T-helper 2 cell treated with Interferon-gamma antibody and Interleukin-4, amounts not matched to agents 5 μg/mL and 100 μg/mL, for 36 hours (primary cell): ENCODE results near the gene PWWP2A.
A peak's percentile ranks its signal among the peaks of the same experiment; 100 is the strongest.

Experiments
- DNase-seq: peaks from one replicate; pipeline ENCODE4 v3.0.0; 2021; ENCODE audit warnings: low spot score
- H3K27ac Mint-ChIP-seq: one replicate; pipeline ENCODE4 v1.8.0; 2021; ENCODE audit warnings: mild to moderate bottlenecking, mixed read lengths
- H3K27me3 Mint-ChIP-seq: one replicate; pipeline ENCODE4 v1.8.0; 2021; ENCODE audit warnings: low read depth, mixed read lengths
- H3K36me3 Mint-ChIP-seq: one replicate; pipeline ENCODE4 v1.8.0; 2021; ENCODE audit warnings: low read depth, mixed read lengths
- H3K4me1 Mint-ChIP-seq: one replicate; pipeline ENCODE4 v1.8.0; 2021; ENCODE audit warnings: low read depth, mixed read lengths
- H3K4me3 Mint-ChIP-seq: one replicate; pipeline ENCODE4 v1.8.0; 2022; ENCODE audit warnings: mild to moderate bottlenecking, moderate library complexity, mixed read lengths
- H3K9me3 Mint-ChIP-seq: one replicate; pipeline ENCODE4 v1.8.0; 2021; ENCODE audit warnings: mixed read lengths

PWWP2A gene

GRCh38 chr5:160097991-160098390 lies 21.3 kb downstream of the PWWP2A start:
- DNase-seq = no peak
- no peaks in the 10 kb centered on the region for H3K9me3 Mint-ChIP-seq
- H3K27ac Mint-ChIP-seq = no peak overlapping the region
- H3K27me3 Mint-ChIP-seq = no peaks in the 10 kb centered on the region
- H3K36me3 Mint-ChIP-seq = peaks cover 28% of the 10 kb centered on the region
- H3K4me3 Mint-ChIP-seq = no peak overlapping the region
- peaks cover 20% of the 10 kb centered on the region for H3K4me1 Mint-ChIP-seq

- no peaks in the 10 kb centered on the region for H3K27me3 Mint-ChIP-seq
- no peak overlapping the region for H3K4me3 Mint-ChIP-seq
- DNase-seq = no peak
- peaks cover 37% of the 10 kb centered on the region for H3K36me3 Mint-ChIP-seq
- peaks cover 26% of the 10 kb centered on the region for H3K4me1 Mint-ChIP-seq
- H3K9me3 Mint-ChIP-seq = no peaks in the 10 kb centered on the region
- no peak overlapping the region for H3K27ac Mint-ChIP-seq
Measured at GRCh38 chr5:160096178-160096577, 23.1 kb downstream of the PWWP2A start.

- Mint-ChIP-seq H3K27ac (peak overlapping the region; percentile 87), H3K36me3 (peaks cover 35% of the 10 kb centered on the region), H3K4me1 (peaks cover 28% of the 10 kb centered on the region), H3K27me3 (no peaks in the 10 kb centered on the region), H3K9me3 (no peaks in the 10 kb centered on the region), H3K4me3 (peak overlapping the region; percentile 76)
- no peak for DNase-seq
Measured at GRCh38 chr5:160092960-160093707, 26.1 kb downstream of the PWWP2A start.

GRCh38 chr5:160092514-160092913 lies 26.7 kb downstream of the PWWP2A start:
- DNase-seq = no peak
- Mint-ChIP-seq H3K36me3 (peaks cover 35% of the 10 kb centered on the region), H3K4me1 (peaks cover 28% of the 10 kb centered on the region), H3K27ac (no peak overlapping the region), H3K9me3 (no peaks in the 10 kb centered on the region), H3K4me3 (no peak overlapping the region), H3K27me3 (no peaks in the 10 kb centered on the region)

- H3K4me1 Mint-ChIP-seq = peaks cover 25% of the 10 kb centered on the region
- H3K36me3 Mint-ChIP-seq = peaks cover 28% of the 10 kb centered on the region
- H3K27ac Mint-ChIP-seq = no peak overlapping the region
- H3K9me3 Mint-ChIP-seq = no peaks in the 10 kb centered on the region
- H3K4me3 Mint-ChIP-seq = no peak overlapping the region
- no peaks in the 10 kb centered on the region for H3K27me3 Mint-ChIP-seq
- no peak for DNase-seq
Measured at GRCh38 chr5:160090059-160090458, 29.2 kb downstream of the PWWP2A start.

- no peaks in the 10 kb centered on the region for H3K9me3 Mint-ChIP-seq
- H3K4me1 Mint-ChIP-seq = peaks cover 23% of the 10 kb centered on the region
- no peaks in the 10 kb centered on the region for H3K27me3 Mint-ChIP-seq
- H3K4me3 Mint-ChIP-seq = no peak overlapping the region
- peaks cover 28% of the 10 kb centered on the region for H3K36me3 Mint-ChIP-seq
- no peak for DNase-seq
- H3K27ac Mint-ChIP-seq = no peak overlapping the region
Measured at GRCh38 chr5:160089531-160089930, 29.7 kb downstream of the PWWP2A start.

GRCh38 chr5:160088805-160089204 lies 30.4 kb downstream of the PWWP2A start:
- no peak for DNase-seq
- Mint-ChIP-seq H3K27me3 (no peaks in the 10 kb centered on the region), H3K36me3 (peaks cover 23% of the 10 kb centered on the region)

GRCh38 chr5:160087199-160087598 lies 32.1 kb downstream of the PWWP2A start:
- Mint-ChIP-seq H3K4me1 (peaks cover 3% of the 10 kb centered on the region), H3K36me3 (peaks cover 7% of the 10 kb centered on the region), H3K27me3 (no peaks in the 10 kb centered on the region), H3K4me3 (no peak overlapping the region), H3K27ac (no peak overlapping the region), H3K9me3 (no peaks in the 10 kb centered on the region)
- DNase-seq = no peak

More at GRCh38 chr5:160088805-160089204, 30.4 kb downstream of the PWWP2A start:
- Mint-ChIP-seq H3K4me1 (peaks cover 16% of the 10 kb centered on the region), H3K27ac (no peak overlapping the region), H3K9me3 (no peaks in the 10 kb centered on the region), H3K4me3 (no peak overlapping the region)

GRCh38 chr5:160084144-160084543 lies 35.1 kb downstream of the PWWP2A start:
- Mint-ChIP-seq H3K4me3 (no peak overlapping the region), H3K36me3 (no peaks in the 10 kb centered on the region), H3K27ac (no peak overlapping the region), H3K9me3 (no peaks in the 10 kb centered on the region), H3K4me1 (no peaks in the 10 kb centered on the region), H3K27me3 (no peaks in the 10 kb centered on the region)
- DNase-seq = no peak

- Mint-ChIP-seq H3K9me3 (no peaks in the 10 kb centered on the region), H3K4me3 (no peak overlapping the region), H3K36me3 (no peaks in the 10 kb centered on the region), H3K4me1 (no peaks in the 10 kb centered on the region), H3K27me3 (no peaks in the 10 kb centered on the region), H3K27ac (no peak overlapping the region)
- DNase-seq = no peak
Measured at GRCh38 chr5:160083501-160083900, 35.7 kb downstream of the PWWP2A start.

GRCh38 chr5:160082614-160083500 lies 36.4 kb downstream of the PWWP2A start:
- H3K9me3 Mint-ChIP-seq = no peaks in the 10 kb centered on the region
- no peak overlapping the region for H3K4me3 Mint-ChIP-seq
- no peaks in the 10 kb centered on the region for H3K4me1 Mint-ChIP-seq
- DNase-seq = no peak
- H3K27ac Mint-ChIP-seq = no peak overlapping the region
- no peaks in the 10 kb centered on the region for H3K27me3 Mint-ChIP-seq
- no peaks in the 10 kb centered on the region for H3K36me3 Mint-ChIP-seq

- no peak overlapping the region for H3K4me3 Mint-ChIP-seq
- H3K4me1 Mint-ChIP-seq = no peaks in the 10 kb centered on the region
- H3K27ac Mint-ChIP-seq = no peak overlapping the region
- no peaks in the 10 kb centered on the region for H3K36me3 Mint-ChIP-seq
- DNase-seq = no peak
- no peaks in the 10 kb centered on the region for H3K9me3 Mint-ChIP-seq
- no peaks in the 10 kb centered on the region for H3K27me3 Mint-ChIP-seq
Measured at GRCh38 chr5:160081495-160081894, 37.8 kb downstream of the PWWP2A start.

- Mint-ChIP-seq H3K4me1 (no peaks in the 10 kb centered on the region), H3K36me3 (no peaks in the 10 kb centered on the region), H3K9me3 (no peaks in the 10 kb centered on the region)
Measured at GRCh38 chr5:160079753-160080152, 39.5 kb downstream of the PWWP2A start.

GRCh38 chr5:160076997-160077396 lies 42.3 kb downstream of the PWWP2A start:
- H3K4me1 Mint-ChIP-seq = no peaks in the 10 kb centered on the region
- H3K9me3 Mint-ChIP-seq = no peaks in the 10 kb centered on the region
- DNase-seq = no peak
- no peaks in the 10 kb centered on the region for H3K27me3 Mint-ChIP-seq
- H3K36me3 Mint-ChIP-seq = no peaks in the 10 kb centered on the region
- H3K27ac Mint-ChIP-seq = no peak overlapping the region
- no peak overlapping the region for H3K4me3 Mint-ChIP-seq

More at GRCh38 chr5:160079753-160080152, 39.5 kb downstream of the PWWP2A start:
- no peak for DNase-seq
- H3K4me3 Mint-ChIP-seq = no peak overlapping the region
- no peaks in the 10 kb centered on the region for H3K27me3 Mint-ChIP-seq
- no peak overlapping the region for H3K27ac Mint-ChIP-seq
